ENCODE measurements around the gene ATP1A2.
"Not testable (repeated sequence)": the region's sequence is repeated elsewhere in the genome, so short reads cannot be mapped to it uniquely, and the experiment has no call there.

Gene ATP1A2

GRCh38 chr1:160101717-160102522 is 13.6 kb upstream of the ATP1A2 start:
- DNase-seq = peak; percentile 31

GRCh38 chr1:160103658-160104408 is 11.7 kb upstream of the ATP1A2 start:
- DNase-seq = no peak

GRCh38 chr1:160104486-160104885 is 11.1 kb upstream of the ATP1A2 start:
- DNase-seq = no peak

GRCh38 chr1:160105155-160105554 is 10.4 kb upstream of the ATP1A2 start:
- DNase-seq = no peak

GRCh38 chr1:160107512-160107911 is 8.0 kb upstream of the ATP1A2 start:
- DNase-seq = no peak

GRCh38 chr1:160108888-160109662 is 6.5 kb upstream of the ATP1A2 start:
- peak; percentile 11 for DNase-seq

- no peak for DNase-seq
Measured at GRCh38 chr1:160109686-160110085, 5.9 kb upstream of the ATP1A2 start.

GRCh38 chr1:160111462-160111861 is 4.1 kb upstream of the ATP1A2 start:
- DNase-seq = not testable (repeated sequence)

GRCh38 chr1:160112357-160112756 is 3.2 kb upstream of the ATP1A2 start:
- no peak for DNase-seq

GRCh38 chr1:160113407-160113806 is 2.2 kb upstream of the ATP1A2 start:
- DNase-seq = no peak

GRCh38 chr1:160114085-160114484 is 1.5 kb upstream of the ATP1A2 start:
- no peak for DNase-seq

- no peak for DNase-seq
Measured at GRCh38 chr1:160116283-160117147, 956 bp downstream of the ATP1A2 start.

GRCh38 chr1:160117300-160117699 is 1.7 kb downstream of the ATP1A2 start:
- no peak for DNase-seq

GRCh38 chr1:160117709-160118183 is 2.2 kb downstream of the ATP1A2 start:
- no peak for DNase-seq

GRCh38 chr1:160118928-160119327 is 3.4 kb downstream of the ATP1A2 start:
- DNase-seq = no peak

- DNase-seq = no peak
Measured at GRCh38 chr1:160120797-160121196, 5.2 kb downstream of the ATP1A2 start.

- DNase-seq = no peak
Measured at GRCh38 chr1:160121388-160121787, 5.8 kb downstream of the ATP1A2 start.

GRCh38 chr1:160122978-160123495 is 7.5 kb downstream of the ATP1A2 start:
- no peak for DNase-seq

GRCh38 chr1:160123726-160124125 is 8.2 kb downstream of the ATP1A2 start:
- no peak for DNase-seq

GRCh38 chr1:160124705-160125478 is 9.3 kb downstream of the ATP1A2 start:
- DNase-seq = no peak

GRCh38 chr1:160125746-160126145 is 10.2 kb downstream of the ATP1A2 start:
- DNase-seq = no peak
